Measurements from ENCODE around the gene TBC1D24. TPM values are rescaled to one million over a fixed set of nuclear protein-coding genes. Genes with fewer than 3 reads are reported as not detected.

Gene TBC1D24
- total RNA-seq, 1 experiment from 2014 or later, result 24.6 TPM

GRCh38 chr16:2426941-2427361, 48.0 kb upstream of the TBC1D24 start:
- Histone ChIP-seq H4K20me1 (ENCODE audit: insufficient read depth) (no peaks in the 10 kb centered on the region), H3K27ac (ENCODE audit: low read depth, low read length) (no peak overlapping the region), H3K27me3 (ENCODE audit: insufficient read depth, low read length) (no peaks in the 10 kb centered on the region), H3K9me3 (ENCODE audit: control insufficient read depth in 1 of 2, insufficient read depth in 1 of 2, low read depth in 1 of 2, low read length in 2 of 2) (no peaks in the 10 kb centered on the region), H3K36me3 (ENCODE audit: control insufficient read depth in 1 of 2, insufficient read depth in 2 of 2, low read length in 2 of 2) (peaks cover 2 to 15% of the 10 kb centered on the region in 2 experiments; a peak in 2 of 4 replicates), H3K4me1 (ENCODE audit: control insufficient read depth in 1 of 2, insufficient read depth in 2 of 2, low read length in 2 of 2) (peaks cover 12 to 43% of the 10 kb centered on the region in 2 experiments; a peak in 3 of 4 replicates), H3K9ac (ENCODE audit: low read length) (no peak overlapping the region), H3K79me2 (ENCODE audit: insufficient read depth, low read length) (peaks cover 26% of the 10 kb centered on the region), H3K4me3 (replicated peaks in 1 of 2; ENCODE audit: low read depth in 1 of 2, low read length in 2 of 2) (no peak overlapping the region), H3K9me2 (ENCODE audit: insufficient read depth) (no peaks in the 10 kb centered on the region), H3K4me2 (ENCODE audit: low read length) (no peak overlapping the region), H2AFZ (ENCODE audit: low read depth, low read length, poor library complexity, severe bottlenecking) (no peak overlapping the region)
- TF ChIP-seq SRF (IDR thresholded peaks at IDR 0.05; ENCODE audit: low read depth) (no peak), CBX3 (IDR thresholded peaks at IDR 0.05; ENCODE audit: low read depth) (no peak), FOSL1 (IDR thresholded peaks at IDR 0.05; ENCODE audit: low read depth) (no peak), EZH2 (IDR thresholded peaks at IDR 0.05) (no peak), SIN3A (IDR thresholded peaks at IDR 0.05; ENCODE audit: low read depth) (no peak), CEBPB (IDR thresholded peaks at IDR 0.05; ENCODE audit: low read depth) (no peak), EZH2phosphoT487 (IDR thresholded peaks at IDR 0.05; ENCODE audit: borderline replicate concordance) (no peak), ZNF274 (IDR thresholded peaks at IDR 0.05; ENCODE audit: low read depth, low read length) (no peak), SP1 (IDR thresholded peaks at IDR 0.05; ENCODE audit: low read depth) (no peak), RAD21 (IDR thresholded peaks at IDR 0.05; ENCODE audit: low read depth) (no peak), JUND (IDR thresholded peaks at IDR 0.05) (no peak), POLR2A (IDR thresholded peaks at IDR 0.05; ENCODE audit: borderline replicate concordance, extremely low read depth, insufficient read depth, insufficient read length) (no peak), ZFX (IDR thresholded peaks at IDR 0.05) (no peak), TCF7L2 (IDR thresholded peaks at IDR 0.05; ENCODE audit: borderline replicate concordance, extremely low read depth, insufficient read depth, insufficient read length) (no peak)
- TF ChIP-seq, protein P1, sequence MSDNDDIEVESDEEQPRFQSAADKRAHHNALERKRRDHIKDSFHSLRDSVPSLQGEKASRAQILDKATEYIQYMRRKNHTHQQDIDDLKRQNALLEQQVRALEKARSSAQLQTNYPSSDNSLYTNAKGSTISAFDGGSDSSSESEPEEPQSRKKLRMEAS (IDR thresholded peaks at IDR 0.05), result no peak
- TF ChIP-seq, protein P2, sequence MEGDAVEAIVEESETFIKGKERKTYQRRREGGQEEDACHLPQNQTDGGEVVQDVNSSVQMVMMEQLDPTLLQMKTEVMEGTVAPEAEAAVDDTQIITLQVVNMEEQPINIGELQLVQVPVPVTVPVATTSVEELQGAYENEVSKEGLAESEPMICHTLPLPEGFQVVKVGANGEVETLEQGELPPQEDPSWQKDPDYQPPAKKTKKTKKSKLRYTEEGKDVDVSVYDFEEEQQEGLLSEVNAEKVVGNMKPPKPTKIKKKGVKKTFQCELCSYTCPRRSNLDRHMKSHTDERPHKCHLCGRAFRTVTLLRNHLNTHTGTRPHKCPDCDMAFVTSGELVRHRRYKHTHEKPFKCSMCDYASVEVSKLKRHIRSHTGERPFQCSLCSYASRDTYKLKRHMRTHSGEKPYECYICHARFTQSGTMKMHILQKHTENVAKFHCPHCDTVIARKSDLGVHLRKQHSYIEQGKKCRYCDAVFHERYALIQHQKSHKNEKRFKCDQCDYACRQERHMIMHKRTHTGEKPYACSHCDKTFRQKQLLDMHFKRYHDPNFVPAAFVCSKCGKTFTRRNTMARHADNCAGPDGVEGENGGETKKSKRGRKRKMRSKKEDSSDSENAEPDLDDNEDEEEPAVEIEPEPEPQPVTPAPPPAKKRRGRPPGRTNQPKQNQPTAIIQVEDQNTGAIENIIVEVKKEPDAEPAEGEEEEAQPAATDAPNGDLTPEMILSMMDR (IDR thresholded peaks at IDR 0.05 in 2 of 3, conservative IDR thresholded peaks at IDR 0.05 in 1 of 3; ENCODE audit: borderline replicate concordance in 1 of 3, insufficient read depth in 1 of 3, low read depth in 2 of 3, low read length in 2 of 3), result no peak
- ATAC-seq (no peak), DNase-seq (ENCODE audit: low read depth, low spot score) (no peak)
- CTCF ChIA-PET, result no interaction called here
- intact Hi-C loops (cut with micrococcal nuclease), result loop anchor here (5.0 to 10.0 kb wide), 3 partner anchors 35 to 162 kb away; partner anchors contain the start of genes RNPS1 and TEDC2
- BruUV-seq (replicated peaks), result no TSS peak
- RAD21 ChIA-PET (ENCODE audit: low non-redundant PET in 1 of 2, low total read pairs in 2 of 2, uncharacterized antibody in 2 of 2, unreplicated experiment in 2 of 2), result no interaction called here
- POLR2A ChIA-PET, result no interaction called here
